ENCODE measurements around the gene SAMD10.

The SAMD10 gene

DNA sequence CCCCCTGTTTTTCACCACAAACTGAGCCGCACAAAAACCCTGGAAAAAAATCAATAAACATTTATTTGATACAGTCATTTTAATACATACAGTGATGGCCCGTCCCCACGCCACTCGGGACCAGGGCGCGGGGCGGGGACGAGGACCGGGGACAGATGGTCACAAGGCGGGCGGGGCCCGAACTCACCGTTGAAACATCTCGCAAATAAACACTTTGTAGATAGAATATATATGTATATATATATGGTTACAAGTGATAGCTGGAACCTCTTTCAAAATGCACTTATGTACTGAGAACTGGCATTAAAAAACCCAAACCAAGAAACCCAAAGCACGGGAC is 22.8 kb downstream of the SAMD10 start:
- DNase-seq (ENCODE audit: low read depth in 3 of 3), result no peak

DNA sequence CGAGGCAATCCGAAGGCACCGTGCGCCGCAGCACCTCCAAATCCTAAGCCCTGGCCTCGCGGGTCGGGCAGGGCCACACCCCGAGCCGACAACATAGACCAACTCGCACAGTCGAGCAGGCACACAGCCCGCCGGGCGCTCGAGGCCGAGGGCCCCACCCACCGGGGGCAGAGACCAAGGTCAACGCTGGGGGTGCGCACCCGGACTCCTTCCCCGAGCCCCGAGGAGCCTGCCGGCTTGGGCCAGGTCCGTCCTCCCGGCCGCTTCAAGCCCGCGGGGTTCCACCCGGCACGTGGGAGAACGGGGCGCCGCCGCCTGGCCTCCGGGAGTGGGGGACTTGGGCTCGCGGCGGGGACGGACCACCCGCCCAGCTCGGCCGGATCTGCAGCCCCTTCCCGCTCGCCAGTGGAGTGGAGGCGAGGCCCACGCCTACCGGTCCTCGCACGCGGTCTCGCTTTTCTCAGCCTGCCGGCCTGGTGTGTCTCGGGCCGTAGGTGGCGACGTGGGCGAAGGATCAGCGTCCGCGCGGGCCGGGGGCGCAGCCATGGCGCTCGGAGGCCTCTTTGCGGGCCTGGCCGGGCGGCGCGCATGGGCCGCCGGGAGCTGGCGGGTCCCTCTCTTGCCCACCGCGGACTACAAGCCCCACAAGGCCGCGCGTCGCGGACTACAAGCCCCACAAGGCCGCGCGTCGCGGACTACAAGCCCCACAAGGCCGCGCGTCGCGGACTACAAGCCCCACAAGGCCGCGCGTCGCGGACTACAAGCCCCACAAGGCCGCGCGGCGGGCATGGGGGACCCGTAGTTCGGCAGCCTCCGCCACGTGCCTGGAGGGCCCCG is 23.4 kb downstream of the SAMD10 start, which contains the start of gene UCKL1:
Gene UCKL1, minus strand, starts transcription at position 590 of the 837 bp plus-strand sequence. Its CDS starts 44 bp downstream, at position 546.
- DNase-seq (ENCODE audit: low read depth in 3 of 3), result peak; percentile 79 to 83 (median 83)

DNA sequence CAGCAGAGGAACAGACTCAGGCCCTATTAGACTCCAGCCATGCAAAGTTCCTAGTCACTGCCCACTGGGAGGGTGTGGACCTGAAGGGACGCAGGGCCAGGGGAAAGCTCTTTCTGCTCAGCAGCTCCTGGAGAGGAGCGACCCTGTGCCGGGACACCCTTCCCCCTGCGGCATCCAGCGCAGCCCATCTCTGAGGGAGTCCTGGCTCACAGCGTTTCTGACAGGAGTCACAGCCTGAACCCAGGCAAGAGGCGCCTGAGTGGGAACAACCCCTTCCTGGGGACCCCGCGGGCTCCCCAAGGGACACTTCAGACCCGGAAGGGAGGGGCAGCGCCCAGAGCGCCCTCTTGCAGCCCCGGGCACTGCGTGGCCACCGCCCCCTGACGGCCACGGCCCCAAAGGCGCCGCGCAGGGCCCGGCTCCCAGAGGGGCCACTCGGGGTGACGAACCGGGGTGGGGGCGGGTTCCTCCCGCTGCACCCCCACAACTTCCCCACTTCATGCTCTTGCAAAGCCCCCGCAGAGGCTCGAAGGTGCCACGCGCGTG is 24.1 kb downstream of the SAMD10 start:
- DNase-seq (ENCODE audit: low read depth in 3 of 3), result no peak

DNA sequence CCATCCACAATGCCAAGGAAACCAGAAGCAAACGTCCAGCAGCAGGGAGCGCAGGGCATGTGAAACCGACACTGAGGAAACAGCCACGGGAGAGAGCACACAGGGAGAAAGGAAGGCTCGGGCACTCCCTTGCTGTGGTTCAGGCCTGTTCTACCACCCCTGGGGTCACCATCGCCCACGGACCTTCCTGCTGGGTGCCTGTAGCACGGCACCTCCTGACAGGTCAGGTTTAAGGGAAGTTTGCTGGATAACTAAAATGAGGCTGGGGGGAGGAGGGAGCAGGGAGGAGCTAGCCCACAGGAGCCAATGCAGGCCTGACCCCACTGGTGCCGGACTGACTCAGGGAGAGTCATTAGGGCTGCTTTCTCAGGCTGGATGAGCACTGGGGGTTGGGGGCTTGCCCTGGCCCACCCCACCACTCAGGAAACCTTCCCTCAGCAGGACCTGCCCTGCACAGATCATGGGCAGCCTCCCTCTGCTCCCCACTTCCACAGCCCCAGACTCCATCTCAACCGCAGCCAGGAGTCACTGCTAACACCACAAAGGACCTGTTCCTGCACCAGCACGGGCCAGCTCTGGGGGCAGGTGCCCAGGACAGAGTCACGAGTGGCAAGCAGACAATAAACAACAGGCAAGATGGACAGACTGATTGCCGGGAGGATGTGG is 25.5 kb downstream of the SAMD10 start:
- no peak for DNase-seq (ENCODE audit: low read depth in 3 of 3)

DNA sequence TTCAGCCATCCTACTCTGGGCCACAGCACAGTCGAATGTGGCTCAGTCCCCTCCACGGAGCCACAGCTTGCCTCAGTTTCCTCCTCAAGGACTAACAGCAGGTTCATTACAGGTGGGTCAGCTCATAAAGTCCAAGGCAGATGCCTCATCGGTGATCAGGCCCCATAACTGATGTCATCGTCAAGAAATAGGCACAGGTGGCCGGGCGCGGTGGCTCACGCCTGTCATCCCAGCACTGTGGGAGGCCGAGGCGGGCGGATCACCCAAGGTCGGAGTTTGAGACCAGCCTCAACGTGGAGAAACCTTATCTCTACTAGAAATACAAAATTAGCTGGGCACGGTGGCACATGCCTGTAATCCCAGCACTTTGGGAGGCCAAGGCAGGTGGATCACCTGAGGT is 26.7 kb downstream of the SAMD10 start:
- no peak for DNase-seq (ENCODE audit: low read depth in 3 of 3)

DNA sequence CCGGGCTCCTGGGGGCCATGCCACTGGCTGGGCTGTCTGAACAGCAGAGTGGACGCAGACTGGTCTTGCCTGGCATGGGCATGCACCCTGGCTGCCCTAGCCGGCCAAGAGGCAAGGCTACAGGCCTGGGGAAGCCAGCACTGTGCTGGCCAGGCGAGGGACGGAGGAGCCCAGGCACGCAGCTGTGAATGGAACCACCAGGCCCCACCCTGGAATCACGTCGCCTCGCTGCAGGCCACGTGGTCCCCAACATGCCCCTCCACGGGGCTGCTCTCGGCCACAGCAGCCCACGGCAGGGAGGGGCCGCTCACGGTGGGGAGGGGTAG is 27.3 kb downstream of the SAMD10 start:
- DNase-seq (ENCODE audit: low read depth in 3 of 3), result no peak

DNA sequence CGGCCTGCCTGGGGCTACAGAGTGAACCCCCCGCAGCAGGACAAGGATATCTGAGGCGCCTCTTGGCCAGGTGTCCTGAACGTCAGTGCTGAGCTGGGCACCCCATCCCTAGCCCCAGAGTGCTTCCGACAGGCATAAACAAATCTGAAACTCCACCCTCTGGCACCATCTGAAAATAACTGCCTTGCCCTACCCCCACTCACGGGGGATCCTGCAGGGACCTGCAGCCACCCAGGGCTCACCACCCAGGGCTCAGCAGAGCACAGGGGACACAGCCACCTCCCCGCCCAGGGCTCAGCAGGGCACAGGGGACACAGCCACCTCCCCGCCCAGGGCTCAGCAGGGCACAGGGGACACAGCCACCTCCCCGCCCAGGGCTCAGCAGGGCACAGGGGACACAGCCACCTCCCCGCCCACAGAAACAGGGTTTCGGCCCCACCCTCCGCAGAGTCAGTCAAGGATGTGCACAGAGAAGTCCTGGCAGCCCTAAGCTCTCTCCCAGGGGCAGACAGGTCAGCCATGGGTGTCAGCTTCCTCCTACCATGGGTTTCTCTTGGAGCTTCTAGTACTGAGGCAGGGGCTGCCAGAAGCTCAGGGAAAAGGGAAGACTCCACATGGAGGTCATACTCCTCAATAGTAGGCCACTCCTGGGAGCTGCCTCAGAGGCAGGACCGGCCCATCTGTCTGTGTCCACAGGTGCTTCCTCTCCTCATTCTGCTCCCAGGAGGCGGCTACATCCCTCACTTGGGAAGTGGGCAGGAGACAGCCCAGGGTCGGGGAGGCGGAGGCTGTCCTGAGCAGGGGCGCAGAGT is 27.8 kb downstream of the SAMD10 start:
- DNase-seq (ENCODE audit: low read depth in 3 of 3), result no peak

DNA sequence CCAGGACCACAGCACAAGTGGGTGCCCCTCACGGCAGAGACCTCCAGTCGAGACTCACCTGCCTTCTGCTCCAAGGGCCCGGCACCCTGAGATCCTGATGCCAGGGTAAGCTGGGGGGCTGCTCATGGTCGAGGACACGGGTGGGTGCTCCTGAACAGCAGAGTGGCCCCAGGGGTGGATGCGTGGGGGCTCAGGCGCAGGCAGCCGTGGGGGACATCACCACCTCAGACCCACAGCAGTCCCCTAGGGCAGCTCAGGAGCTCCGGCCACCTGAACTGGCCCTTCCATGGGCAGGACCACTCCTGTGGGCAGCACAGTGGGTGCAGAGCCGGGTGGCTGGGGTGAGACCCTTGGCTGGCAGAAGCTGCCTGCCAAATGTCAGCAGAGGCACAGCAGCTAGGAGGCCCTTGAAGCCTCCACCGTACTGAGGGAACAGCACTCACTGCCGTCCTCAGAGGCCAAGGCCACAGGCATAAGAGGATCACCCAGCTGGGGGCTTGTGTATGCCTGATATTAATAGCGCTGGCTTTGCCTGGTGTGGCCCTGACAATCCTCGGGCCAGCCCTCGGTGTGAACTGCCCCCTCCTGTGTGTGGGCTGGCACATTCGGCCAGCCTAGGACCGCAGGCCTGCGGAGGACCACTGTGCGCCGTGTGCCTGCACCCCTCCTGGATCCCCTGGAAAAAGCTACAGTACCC is 28.6 kb downstream of the SAMD10 start:
- DNase-seq (ENCODE audit: low read depth in 3 of 3), result no peak

DNA sequence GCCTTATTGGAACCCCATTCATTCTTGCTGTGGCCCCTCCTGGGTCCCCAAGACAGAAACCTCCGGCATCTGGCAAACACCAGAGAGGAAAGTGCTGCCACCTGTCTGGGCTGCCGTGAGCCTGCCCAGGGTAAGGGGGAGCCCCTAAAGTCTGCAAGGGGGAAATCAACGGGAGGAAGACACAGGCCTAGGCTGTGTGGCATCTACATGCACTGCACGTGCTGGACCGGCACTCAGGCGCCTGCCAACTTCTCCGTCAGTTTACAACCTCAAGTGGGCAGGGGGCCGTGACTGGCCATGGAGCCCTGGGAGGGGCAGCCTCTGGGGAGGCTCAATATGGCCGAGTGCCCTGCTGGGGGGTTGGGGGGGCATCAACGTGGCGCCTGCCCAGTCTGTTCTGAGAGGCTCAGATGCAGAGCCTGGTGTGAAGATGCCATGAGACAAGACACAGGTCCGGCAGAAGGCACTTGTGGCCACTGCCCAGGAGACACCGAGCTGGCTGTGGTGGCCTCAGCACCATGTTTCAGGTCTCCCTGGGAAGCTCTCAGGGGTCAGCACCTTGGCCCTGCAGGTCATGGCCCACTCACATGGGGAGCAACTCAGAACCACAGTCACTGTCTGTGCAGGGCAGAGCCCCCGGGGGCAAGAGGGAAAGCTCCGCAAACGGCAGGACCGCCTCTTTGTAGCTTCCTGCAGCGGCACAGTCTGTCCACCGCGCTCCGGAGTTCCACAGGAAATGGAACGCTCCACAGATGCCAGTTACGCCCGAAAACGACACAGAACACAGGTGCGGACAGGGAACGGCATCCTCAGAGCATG is 31.6 kb downstream of the SAMD10 start:
- DNase-seq (ENCODE audit: low read depth in 3 of 3), result no peak

DNA sequence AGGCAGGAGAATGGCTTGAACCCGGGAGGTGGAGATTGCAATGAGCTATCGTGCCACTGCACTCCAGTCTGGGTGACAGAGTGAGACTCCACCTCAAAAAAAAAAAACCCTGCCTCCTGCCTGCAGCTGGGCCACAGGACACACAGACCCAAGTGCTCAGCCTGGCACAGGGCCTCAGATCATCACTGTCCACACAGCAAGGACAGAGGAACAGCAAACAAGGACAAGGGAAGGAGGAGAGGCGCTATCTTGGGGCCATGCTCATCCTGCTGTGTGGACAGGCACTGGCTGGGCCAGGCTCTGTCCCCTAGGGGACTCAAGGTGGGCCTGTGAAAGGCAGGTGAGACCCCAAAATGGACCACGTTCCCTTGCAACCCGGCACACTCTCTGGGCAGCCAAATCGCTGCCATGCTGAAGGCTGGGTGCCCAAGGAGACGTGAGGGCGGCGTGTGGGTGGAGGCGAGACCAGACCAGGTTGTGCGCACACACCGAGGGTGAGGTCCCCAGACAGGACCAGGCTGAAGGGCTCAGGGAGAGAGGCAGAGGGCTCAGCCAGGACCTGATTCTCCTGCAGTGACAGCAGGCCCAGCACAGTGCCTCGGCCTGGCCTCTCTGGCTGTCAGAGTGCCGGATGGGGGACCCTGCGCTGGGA is 32.3 kb downstream of the SAMD10 start:
- no peak for DNase-seq (ENCODE audit: low read depth in 3 of 3)

DNA sequence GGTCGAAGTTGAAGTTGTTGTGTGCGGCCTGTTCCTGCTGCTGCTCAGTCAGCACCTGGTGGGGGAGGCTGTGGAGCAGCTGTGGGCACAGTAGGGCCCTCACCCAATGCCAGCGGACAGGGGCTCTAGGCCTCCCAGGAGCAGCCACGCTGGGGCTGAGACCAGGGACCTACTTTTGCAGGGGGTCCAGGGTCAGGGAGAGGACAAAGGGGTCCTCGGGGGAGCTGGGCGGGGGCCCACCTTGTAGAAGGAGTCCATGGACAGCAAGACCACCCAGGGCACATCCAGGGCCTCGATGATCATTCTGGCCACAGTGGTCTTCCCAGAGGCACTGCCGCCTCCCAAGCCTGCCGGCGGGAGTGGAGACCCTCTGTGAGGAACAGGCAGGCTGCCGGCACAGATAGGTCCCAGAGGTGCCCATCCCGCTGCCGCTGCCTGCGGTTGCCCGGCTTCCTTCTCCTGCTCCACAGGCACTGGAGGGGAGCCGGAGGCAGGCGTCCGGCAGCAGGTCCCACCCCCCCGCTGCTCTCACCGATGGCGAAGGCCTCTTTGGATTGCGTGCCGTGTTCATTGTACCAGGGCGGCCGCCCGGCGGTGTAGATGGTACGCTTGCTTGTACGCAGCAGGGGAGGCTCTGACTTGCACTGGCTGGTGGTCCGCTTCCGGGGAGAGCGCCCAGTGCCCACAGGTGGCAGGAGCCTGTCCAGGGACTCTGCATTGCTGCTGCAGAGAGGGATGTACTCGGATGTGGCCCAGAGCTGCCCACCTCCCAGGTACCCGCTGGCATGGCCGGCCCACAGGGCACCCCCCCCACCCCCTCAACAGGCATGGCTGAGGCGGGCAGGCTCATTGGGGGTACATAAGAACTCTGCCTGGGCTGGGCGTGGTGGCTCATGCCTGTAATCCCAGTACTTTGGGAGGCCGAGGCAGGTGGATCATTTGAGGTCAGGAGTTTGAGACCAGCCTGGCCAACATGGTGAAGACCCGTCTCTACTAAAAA is 33.2 kb downstream of the SAMD10 start:
- DNase-seq (ENCODE audit: low read depth in 3 of 3), result no peak

DNA sequence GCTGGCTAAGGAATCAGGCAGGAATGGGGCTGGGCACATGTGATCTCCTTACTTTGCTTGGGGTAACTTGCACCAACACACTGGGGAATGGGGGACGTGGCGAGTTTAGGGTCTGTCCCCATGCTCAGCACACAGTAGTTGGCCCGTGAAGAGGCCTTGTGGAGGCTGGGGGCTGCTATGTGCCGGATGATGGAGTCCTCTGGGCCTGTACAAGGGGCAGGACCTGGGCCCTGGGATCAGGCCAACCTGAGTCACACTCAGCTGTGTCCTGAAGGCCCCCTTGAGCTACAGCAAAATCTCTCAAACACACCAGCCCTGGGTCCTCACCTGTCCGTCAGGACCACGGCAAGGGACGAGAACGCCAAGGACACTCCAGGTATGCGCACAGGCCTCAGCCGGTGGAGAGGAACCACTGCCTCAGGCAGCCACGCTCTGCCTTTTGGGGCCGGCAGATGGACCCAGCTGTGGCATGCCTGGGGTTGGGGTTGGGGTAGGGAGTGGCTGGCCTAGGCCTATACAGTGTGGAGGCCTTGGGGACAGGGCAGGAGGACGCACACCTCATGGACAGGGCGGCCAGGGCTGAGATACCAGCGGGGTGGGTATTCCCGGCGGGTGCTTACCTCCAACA is 34.3 kb downstream of the SAMD10 start:
- no peak for DNase-seq (ENCODE audit: low read depth in 3 of 3)

DNA sequence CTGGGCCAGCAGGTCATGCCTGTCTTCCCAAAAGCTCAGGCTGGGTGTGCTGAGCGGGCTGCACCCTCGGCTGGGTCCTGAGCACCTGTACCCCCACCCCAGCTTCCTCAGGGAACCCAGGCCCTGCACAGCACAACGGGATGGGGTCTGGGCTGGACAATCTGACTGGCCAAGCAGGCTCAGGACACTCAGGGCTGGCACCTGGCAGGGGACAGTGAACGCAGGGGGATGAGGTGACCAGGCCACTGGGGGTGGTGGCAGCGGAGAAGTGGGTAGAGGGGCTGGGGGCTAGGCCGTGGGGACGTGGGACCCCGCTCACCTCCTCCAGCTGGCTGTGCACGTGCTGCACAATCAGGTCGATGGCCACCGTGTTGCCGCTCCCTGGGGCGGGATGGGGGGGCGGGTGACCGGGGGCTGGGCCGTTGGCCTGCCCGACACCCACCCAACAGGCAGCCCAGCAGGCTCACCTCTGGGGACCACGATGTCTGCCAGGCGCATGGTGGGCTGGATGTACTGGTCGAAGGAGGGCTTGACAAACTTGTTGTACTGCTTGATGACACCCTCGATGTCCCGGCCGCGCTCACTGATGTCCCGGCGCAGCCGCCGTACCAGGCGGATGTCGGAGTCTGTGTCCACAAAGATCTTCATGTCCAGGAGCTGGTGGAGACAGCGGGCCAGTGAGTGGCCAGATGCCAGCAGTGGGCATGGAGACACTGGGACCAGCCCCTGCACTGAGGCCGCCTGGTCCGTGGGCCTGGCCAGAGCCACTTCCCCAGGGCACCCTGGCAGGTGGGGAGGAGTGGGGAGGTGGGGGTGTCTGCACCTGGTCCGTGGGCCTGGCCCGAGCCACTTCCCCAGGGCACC is 35.1 kb downstream of the SAMD10 start:
- no peak for DNase-seq (ENCODE audit: low read depth in 3 of 3)

DNA sequence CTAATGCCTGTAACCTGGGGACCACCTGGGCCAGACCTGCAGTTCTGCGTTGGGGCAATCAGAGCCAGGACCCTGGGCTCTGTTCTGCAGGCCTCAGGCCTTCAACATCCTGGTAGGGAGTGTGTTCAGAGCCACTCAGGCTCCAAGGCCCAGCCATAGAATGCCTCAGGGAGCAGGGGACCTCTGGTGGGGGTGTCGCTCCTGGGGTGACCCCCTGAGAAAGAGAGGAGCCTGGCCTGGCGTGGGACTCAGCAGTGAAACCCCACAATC is 35.7 kb downstream of the SAMD10 start:
- DNase-seq (ENCODE audit: low read depth in 3 of 3), result no peak

DNA sequence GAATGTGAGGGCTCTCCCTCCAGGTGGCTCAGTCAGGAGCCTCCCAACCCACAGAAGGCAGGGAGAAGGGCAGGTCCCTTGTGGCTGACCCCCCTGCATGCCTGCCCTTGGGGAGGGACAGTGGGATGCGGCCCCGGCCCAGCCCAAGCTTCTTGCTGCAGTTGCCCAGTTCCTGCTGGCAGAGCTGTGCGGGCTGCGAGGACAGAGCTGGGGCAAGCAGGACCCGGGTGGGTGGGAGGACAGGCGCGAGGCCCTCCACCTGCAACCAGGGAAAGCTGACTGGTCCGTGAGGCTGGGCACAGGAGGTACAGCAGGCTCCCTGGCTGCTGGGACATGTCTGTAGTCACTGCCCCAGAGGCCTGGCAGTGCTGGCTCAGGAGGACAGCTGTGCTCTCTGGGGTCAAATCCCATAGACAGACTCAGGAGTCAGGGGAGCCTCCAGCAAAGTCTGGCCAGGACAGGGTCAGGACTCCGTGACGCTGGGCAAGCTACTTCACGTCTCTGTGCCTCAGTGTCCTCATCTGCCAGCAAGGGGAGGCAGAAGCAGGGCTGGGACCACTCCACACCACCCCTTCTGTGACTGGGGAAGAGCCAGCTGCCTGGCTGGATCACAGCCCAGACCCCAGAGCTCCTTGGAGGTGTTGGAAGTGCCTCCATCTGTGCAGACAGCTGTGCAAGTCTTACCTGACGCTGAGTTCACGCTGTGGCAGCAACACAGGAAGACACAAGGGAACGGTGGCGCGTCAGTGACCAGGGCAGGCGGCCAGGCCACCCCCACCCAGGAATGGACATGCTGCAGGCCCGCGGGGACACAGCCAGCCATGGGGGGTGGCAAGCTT is 36.3 kb downstream of the SAMD10 start:
- DNase-seq (ENCODE audit: low read depth in 3 of 3), result no peak

DNA sequence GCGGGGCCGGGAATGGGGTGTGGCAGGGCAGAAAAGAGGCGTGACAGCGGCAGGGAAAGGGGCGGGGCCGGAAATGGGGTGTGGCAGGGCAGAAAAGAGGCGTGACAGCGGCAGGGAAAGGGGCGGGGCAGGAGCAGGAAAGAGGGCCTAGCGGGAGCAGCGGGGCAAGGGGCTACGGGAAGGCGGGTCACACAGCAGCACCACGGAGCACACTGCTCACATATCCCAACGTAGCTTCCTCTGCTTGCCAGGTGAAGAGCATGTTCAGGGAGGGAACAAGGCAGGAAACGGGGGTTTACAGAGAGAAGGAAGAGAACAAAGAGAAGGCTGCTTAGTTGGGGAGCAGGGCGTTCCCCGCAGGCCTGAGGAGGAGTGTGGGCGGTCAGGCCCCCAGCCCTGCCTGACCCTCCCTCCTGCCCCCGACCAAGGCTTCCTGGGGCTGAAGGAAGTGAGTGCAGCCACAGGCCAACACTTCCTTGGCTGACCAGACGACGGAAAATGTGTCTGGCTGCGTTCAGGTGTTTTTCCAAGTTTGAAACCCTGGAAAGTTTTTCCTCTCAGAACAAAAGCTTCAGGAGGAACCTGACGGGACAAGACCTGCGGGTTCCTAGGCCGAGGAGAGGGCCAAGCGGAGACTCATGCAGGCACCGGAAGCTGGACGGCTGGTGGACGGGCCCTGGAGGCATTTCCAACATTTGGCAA is 37.0 kb downstream of the SAMD10 start:
- peak in 1 of 3 donors; percentile 57 for DNase-seq (ENCODE audit: low read depth in 3 of 3)

Measured in stimulated activated CD4-positive, alpha-beta T cell treated with anti-CD3 and anti-CD28 coated beads, TNF-alpha, amount 100 ng/mL, for 48 hours (primary cell).